ENCODE measurements around the gene SNED1. TPM values are rescaled to one million over a fixed set of nuclear protein-coding genes. Genes with fewer than 3 reads are reported as not detected.

Gene SNED1
- total and polyA plus RNA-seq, 5 experiments from 2014 or later: 0.60 to 99.9 (median 3.0) TPM

DNA sequence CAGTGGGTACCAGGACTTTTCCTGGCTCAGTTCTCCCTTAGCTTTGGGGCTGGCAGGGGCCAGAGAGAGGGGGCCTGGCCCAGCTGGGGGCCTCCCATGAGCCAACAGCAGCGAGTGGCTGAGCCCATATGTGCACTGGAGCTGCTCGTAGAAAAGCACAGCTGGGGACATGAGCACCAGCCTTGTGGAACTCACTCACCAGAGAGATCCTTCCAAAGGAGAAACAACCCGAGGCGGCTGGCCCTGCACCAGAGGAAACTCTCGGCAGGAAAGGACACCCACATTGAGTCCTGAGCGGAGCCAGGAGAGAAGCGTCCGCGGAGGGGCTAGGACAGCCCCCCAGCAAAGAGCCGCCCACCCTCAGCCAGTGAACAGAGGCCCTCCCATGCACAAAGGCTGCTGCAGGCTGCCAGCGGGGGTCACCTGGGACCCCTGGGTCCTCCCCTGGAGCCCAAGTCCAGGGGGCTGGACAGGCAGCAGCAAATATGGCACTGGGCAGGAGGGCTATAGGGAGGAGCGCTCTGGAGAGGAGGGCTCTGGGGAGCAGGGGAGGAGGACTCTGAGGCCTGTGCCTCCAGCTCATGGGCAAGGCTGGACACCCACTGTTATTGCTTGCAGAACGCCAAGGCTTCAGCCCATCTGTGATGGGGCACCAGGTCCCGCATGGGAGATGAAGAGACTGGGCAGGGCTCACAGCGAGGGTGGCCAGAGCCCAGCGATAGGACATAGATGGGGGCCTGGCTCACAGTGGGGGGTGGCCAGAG, 42.1 kb upstream of the SNED1 start:
- peak overlapping the region in 1 of 10 donors; percentile 88 for H3K27ac Mint-ChIP-seq
- ATAC-seq: no peak
- peaks cover 0 to 2% (median 0%) of the 10 kb centered on the region in 9 donors for H3K9me3 Mint-ChIP-seq
- H3K36me3 Mint-ChIP-seq: no peaks in the 10 kb centered on the region
- H3K4me3 Mint-ChIP-seq: no peak overlapping the region
- H3K27me3 Mint-ChIP-seq: peaks cover 0 to 11% (median 0%) of the 10 kb centered on the region in 5 donors
- H3K4me1 Mint-ChIP-seq: no peaks in the 10 kb centered on the region
- peak in 2 of 10 donors; percentile 14 to 58 for DNase-seq
- POLR2A ChIA-PET: no interaction called here

DNA sequence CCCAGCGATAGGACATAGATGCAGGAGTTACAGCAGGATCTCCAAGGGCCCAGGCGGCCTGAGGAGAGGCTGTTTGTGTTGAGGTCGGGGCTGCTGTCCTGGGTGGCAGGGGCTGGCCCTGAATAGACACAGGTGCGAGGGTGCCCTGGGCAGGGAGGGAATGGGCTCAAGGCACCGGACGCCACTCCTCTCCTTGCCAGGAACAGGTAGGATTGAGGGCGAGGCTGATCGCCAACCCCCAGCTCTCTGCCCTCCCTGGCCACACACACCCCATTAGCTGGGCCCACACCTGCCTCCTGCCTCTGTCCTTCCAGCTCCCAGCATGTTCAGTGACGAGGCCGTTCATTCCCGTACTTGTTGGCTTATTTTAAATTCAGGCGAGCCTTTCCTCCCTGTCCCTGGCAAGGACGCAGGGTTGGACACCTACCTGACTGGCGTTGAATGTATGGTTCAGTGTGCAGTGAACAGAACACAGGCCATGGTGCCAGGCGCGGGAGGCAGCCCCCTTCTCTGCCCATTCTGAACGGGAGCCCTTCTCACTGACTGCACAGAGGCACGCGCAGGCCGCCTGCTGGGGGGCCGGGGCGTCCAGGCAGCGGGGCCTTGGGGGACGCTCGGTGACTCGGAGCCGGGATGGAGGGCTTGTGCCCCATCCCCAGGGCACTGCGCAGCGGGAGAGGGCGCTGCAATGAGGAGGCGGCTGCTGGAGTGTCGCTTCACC, 41.3 kb upstream of the SNED1 start:
- ATAC-seq (no peak), DNase-seq (no peak)
- Mint-ChIP-seq H3K27me3 (peaks cover 0 to 11% (median 0%) of the 10 kb centered on the region in 5 donors), H3K36me3 (no peaks in the 10 kb centered on the region), H3K9me3 (peaks cover 0 to 2% (median 0%) of the 10 kb centered on the region in 9 donors), H3K27ac (no peak overlapping the region), H3K4me1 (no peaks in the 10 kb centered on the region), H3K4me3 (no peak overlapping the region)
- POLR2A ChIA-PET: no interaction called here

DNA sequence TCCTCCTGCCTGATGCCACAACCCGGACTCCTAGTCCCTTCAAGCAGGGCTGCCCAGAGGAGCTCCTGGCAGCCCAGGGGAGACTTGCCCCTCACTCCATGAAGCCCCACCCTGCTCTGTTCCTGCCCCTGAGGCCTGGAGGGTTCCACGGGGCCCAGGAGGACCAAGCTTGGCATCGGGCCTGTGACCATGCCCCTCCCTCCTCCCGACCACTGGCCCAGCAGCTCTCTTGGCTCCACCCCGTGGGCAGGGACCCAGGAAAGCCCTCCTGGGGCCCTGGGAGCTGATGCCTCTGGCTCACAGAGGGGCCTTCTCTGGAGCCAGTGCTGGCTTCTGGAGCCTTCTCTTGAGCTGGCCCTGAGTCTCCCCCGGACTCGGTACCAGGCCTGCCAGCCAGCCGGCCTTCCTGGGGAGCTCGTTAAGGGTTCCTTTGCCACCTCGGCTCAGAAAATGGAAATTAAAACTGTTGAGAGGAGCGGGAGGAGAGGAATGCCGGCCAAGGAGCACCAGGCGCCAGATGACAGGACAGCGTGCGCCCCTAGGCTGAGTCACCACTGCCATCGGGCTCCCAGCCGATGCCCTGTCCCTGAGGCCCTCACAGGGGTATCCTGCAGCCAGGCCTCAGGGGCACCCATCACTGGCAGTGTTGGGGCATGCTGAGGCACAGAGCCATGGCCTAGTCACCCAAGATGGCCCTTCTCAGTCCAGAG, 40.6 kb upstream of the SNED1 start:
- no peak for ATAC-seq
- Mint-ChIP-seq H3K27me3 (peaks cover 0 to 11% (median 0%) of the 10 kb centered on the region in 5 donors), H3K4me3 (no peak overlapping the region), H3K27ac (no peak overlapping the region), H3K4me1 (no peaks in the 10 kb centered on the region), H3K9me3 (peaks cover 0 to 2% (median 0%) of the 10 kb centered on the region in 9 donors), H3K36me3 (no peaks in the 10 kb centered on the region)
- DNase-seq: peak in 1 of 10 donors; percentile 12
- POLR2A ChIA-PET: no interaction called here

DNA sequence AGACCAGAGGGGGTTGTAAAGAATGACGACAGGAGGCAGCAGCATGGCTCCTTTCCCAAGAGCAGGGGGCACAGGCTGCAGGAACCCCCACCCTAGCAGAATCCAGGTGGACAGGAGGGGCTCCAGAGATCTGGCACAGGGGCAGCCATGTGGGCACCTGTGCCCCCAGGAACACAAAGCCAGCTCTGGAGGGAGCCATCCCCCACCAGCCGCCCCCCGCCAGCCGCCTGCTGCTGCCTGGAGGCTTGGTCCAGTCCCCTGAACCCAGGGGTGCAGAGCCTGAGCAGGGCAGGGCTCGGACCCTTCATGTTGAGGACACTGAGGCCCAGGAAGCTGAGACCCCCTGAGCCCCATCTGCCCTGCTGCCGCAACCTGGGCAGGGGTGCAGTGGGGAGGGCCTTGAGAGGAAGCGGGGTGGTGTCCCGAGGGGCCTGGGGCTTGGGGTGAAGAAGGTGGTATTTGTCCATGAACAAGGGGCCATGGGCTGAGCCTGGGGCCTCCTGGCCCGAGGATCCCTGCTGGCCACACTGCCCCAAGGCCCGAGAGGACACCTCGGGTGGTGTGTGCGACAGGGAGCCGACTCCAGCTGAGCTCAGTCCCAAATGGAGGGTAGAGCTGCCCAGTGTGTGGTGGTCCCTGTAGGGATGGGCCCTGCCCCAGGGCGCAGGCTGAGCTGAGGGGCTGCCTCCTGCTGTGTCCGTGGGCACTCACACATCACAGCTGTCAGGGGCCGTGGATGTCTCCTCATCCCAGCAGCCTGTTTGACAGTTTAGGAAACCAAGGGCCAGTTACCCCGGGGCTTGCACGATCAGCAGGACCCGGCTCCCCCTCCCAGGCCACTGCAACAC, 39.8 kb upstream of the SNED1 start:
- H3K27me3 Mint-ChIP-seq: peaks cover 0 to 11% (median 0%) of the 10 kb centered on the region in 5 donors
- POLR2A ChIA-PET: no interaction called here
- H3K36me3 Mint-ChIP-seq: no peaks in the 10 kb centered on the region
- H3K9me3 Mint-ChIP-seq: peaks cover 0 to 2% (median 0%) of the 10 kb centered on the region in 9 donors
- no peak overlapping the region for H3K27ac Mint-ChIP-seq
- peak in 1 of 10 donors; percentile 16 for DNase-seq
- no peak for ATAC-seq
- H3K4me3 Mint-ChIP-seq: no peak overlapping the region
- H3K4me1 Mint-ChIP-seq: no peaks in the 10 kb centered on the region

DNA sequence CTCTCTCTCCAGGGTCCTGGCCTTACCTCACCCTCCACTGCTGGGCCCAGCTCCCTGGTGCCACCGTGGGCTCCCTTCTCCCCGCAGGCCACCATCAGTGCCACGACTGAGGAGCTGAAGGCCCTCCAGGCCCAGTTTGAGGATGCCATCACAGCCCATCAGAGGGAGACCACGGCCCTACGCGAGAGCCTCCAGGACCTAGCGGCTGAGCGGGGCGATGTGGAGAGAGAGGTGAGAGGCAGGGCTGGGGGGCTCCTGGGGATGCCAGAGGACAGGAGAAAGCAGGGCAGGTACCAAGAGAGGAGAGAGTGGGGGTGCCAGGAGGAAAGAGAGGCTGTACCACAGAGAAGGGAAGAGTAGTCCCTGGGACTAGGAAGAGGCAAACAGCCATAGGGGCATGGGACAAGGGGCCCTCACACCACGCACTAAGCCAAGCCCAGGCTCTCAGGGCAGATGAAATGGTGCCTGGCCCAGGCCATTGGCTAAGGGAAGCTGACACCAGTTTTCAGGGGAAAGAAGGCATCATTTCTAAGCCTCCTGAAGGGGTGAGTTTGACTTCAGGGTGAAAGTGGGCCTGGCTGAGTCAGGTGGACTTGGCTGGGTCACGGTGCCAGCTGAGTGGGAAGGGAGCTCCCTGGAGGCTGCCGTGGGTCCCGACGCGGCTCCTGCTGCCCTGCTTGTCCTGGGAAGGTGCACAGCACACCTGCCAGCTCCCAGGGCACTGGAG, 39.0 kb upstream of the SNED1 start:
- Mint-ChIP-seq H3K4me3 (no peak overlapping the region), H3K4me1 (no peaks in the 10 kb centered on the region), H3K27ac (no peak overlapping the region), H3K9me3 (peaks cover 0 to 2% (median 0%) of the 10 kb centered on the region in 9 donors), H3K36me3 (no peaks in the 10 kb centered on the region), H3K27me3 (peaks cover 0 to 11% (median 0%) of the 10 kb centered on the region in 5 donors)
- POLR2A ChIA-PET: no interaction called here
- peak in 1 of 10 donors; percentile 11 for DNase-seq
- no peak for ATAC-seq

DNA sequence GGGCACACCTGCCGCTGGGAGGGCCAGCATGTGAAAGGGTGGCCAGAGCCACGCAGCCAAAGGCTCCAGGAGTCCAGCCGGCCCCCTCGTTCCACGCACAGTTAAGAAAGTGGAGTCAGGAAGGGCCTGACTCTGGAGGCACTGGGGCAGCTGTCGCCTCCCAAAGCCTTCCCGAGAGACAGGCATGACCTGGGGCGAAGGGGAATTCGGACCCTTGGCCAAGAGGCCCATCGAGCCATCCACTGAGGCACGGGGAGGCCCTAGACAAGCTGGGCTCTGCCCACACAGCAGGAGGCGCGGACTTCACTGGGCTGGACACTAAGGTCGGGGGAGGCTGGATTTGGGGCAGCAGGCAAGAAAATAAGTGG, 38.5 kb upstream of the SNED1 start:
- Mint-ChIP-seq H3K4me3 (no peak overlapping the region), H3K4me1 (no peaks in the 10 kb centered on the region), H3K36me3 (no peaks in the 10 kb centered on the region), H3K27ac (no peak overlapping the region), H3K9me3 (peaks cover 0 to 2% (median 0%) of the 10 kb centered on the region in 9 donors), H3K27me3 (peaks cover 0 to 11% (median 0%) of the 10 kb centered on the region in 5 donors)
- DNase-seq: peak in 1 of 10 donors; percentile 12
- no peak for ATAC-seq
- POLR2A ChIA-PET: no interaction called here

DNA sequence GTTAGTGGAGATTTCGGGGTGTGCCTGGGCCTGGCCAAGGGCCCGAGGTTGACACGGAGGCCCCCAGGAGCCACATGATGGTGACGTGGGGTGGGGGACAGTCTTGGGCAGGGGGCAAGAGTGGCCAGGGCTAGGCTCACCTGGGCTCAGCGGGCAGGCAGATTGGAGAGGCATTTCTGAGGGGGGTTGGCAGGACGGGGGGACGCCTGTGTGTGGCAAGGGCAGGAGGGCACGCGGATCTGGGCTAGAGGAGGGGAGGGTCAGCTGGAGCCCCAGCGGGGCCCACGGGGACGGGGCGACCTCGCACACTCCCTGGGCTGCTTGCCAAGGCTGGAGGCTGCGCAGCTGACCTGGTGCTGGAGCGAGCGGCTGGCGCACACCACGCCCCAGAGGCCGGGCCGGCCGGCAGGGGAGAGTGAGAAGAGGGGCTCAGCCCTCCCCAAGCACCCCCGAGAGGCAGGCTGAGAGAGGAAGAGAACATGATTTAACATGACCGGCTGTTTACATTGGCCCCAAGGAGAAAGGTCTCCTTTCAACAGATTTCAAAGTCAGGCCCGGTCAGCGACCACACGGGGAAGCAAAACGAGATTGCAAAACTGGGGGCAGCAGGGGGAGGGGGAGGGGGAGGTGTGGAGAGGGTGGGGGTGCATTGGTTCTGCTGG, 38.0 kb upstream of the SNED1 start:
- Mint-ChIP-seq H3K9me3 (peaks cover 0 to 2% (median 0%) of the 10 kb centered on the region in 9 donors), H3K27ac (no peak overlapping the region), H3K4me1 (no peaks in the 10 kb centered on the region), H3K4me3 (no peak overlapping the region), H3K27me3 (peaks cover 0 to 11% (median 0%) of the 10 kb centered on the region in 5 donors), H3K36me3 (no peaks in the 10 kb centered on the region)
- POLR2A ChIA-PET: no interaction called here
- DNase-seq: peak in 1 of 10 donors; percentile 15
- ATAC-seq: no peak

DNA sequence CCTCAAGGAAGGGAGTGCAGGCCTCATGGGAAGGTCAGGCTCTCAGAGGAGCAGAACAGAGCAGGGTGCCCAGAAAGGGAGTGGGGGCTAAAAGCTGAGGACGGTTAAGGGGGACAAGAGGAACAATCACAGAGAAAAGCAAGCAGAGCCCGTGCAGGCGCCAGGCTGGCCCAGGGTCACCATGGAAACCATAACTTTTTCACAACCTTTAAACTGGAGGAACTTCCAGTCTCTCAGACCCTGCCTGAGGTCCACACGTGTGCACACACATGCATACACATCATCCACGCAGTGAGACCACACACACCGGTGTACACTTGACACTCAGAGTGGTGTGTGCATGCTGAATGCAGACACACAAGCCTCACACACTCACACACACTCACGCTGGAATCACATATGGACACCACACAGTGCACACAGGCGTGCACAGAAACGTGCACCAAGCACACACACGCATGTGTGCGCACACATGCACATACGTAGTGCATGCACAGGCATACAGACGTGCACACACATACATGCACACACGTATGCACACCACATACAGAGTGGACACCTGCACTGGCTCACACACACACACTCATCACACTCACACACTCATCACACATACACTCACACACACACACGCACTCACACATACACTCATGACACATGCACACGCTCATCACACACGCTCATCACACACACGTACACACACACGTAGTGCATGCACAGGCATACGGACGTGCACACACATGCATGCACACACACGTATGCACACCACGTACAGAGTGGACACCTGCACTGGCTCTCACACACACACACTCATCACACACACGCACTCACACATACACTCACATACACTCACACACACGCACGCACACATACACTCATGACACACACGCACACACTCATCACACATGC, 37.2 kb upstream of the SNED1 start:
- H3K36me3 Mint-ChIP-seq: no peaks in the 10 kb centered on the region
- no peak overlapping the region for H3K27ac Mint-ChIP-seq
- H3K4me1 Mint-ChIP-seq: no peaks in the 10 kb centered on the region
- POLR2A ChIA-PET: no interaction called here
- no peak overlapping the region for H3K4me3 Mint-ChIP-seq
- H3K9me3 Mint-ChIP-seq: peaks cover 0 to 2% (median 0%) of the 10 kb centered on the region in 9 donors
- DNase-seq (peak in 1 of 10 donors; percentile 11), ATAC-seq (no peak)
- H3K27me3 Mint-ChIP-seq: peaks cover 0 to 10% (median 0%) of the 10 kb centered on the region in 5 donors

DNA sequence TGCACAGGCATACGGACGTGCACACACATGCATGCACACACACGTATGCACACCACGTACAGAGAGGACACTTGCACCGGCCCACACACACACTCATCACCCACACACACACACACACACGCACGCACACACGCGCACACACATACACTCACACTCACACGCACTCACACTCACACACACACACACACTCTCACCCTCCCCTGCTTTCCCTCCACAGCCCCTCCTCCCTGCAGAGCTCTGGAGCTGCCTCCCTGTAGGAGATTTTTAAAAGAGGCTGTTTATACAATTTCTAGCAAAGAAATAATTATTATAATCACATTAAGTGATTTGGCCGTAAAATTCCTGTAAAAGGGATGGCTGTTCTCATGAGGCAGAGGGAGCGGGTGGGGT, 36.5 kb upstream of the SNED1 start:
- H3K4me1 Mint-ChIP-seq: no peaks in the 10 kb centered on the region
- H3K9me3 Mint-ChIP-seq: peaks cover 0 to 2% (median 0%) of the 10 kb centered on the region in 9 donors
- no peak overlapping the region for H3K27ac Mint-ChIP-seq
- DNase-seq (peak in 1 of 10 donors; percentile 9), ATAC-seq (no peak)
- H3K27me3 Mint-ChIP-seq: peaks cover 0 to 6% (median 0%) of the 10 kb centered on the region in 5 donors
- no peak overlapping the region for H3K4me3 Mint-ChIP-seq
- POLR2A ChIA-PET: no interaction called here
- H3K36me3 Mint-ChIP-seq: no peaks in the 10 kb centered on the region

DNA sequence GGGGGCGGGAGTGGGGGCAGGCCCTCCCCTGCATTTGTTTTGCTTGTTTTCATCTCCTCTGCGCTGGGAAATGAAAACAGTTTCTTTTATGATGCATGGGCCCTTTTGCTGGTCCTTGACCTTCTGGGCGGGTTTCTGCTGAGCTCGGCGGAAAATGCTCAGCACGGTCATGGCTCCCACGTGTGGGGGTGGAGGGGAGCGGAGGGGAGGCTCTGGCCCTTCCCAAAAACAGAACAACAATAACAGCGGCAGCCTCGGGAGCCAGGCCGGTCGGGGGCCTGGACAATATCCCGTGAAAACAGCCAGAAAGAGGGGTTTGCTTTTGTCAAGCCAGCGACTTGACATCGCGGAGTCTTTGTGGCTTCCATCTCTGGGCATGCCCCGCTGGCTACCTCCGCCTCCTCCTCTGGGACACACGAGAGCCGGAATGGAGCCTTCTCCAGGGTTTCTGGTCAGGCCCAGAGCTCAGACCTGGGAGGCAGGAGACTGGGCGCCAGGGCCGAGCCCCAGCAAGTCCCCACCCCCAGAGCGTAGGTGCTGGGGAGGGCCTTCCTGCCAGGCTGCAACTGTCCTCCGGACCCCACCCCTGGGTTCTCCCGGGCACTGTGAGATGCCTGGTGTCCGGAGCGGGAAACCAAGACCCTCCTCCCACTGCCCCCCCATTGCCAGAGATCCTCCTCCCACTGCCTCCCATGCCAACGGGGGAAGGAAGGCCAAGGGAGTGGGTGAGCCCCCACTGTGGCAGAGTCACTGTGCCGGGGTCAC, 35.9 kb upstream of the SNED1 start:
- no peak overlapping the region for H3K4me3 Mint-ChIP-seq
- DNase-seq (peak in 1 of 10 donors; percentile 14), ATAC-seq (no peak)
- no peaks in the 10 kb centered on the region for H3K4me1 Mint-ChIP-seq
- POLR2A ChIA-PET: no interaction called here
- H3K27me3 Mint-ChIP-seq: peaks cover 0 to 6% (median 0%) of the 10 kb centered on the region in 5 donors
- H3K9me3 Mint-ChIP-seq: peaks cover 0 to 2% (median 0%) of the 10 kb centered on the region in 9 donors
- H3K36me3 Mint-ChIP-seq: no peaks in the 10 kb centered on the region
- H3K27ac Mint-ChIP-seq: no peak overlapping the region
